Neutrophil (primary cell): Measurements from ENCODE around the gene GEMIN5.
A peak's percentile ranks its signal among the peaks of the same experiment; 100 is the strongest.
"Not testable (repeated sequence)": the region's sequence is repeated elsewhere in the genome, so short reads cannot be mapped to it uniquely, and the experiment has no call there.

Experiments used
- H3K27ac ChIP-seq: fragments of 200-600 bp; sonication (generic); 2 replicates; pipeline ENCODE4 v1.5.1; 2016; ENCODE audit warnings: mild to moderate bottlenecking, moderate library complexity
- H3K27me3 ChIP-seq: fragments of 200-600 bp; sonication (generic); 2 replicates; pipeline ENCODE4 v1.6.0; 2016; ENCODE audit warnings: mild to moderate bottlenecking
- H3K36me3 ChIP-seq: fragments of 200-600 bp; sonication (generic); 2 replicates; pipeline ENCODE4 v1.5.1; 2017
- H3K4me1 ChIP-seq, 2 experiments: fragments of 200-600 bp in 1 of 2; sonication (generic) in 1 of 2; 1 replicate in 1 of 2; 2 replicates in 1 of 2; pipeline versions ENCODE4 v1.5.1 to v1.6.1; 2013 to 2016; ENCODE audit warnings: low read depth in 1 of 2, low read length in 1 of 2, mild to moderate bottlenecking in 1 of 2, moderate library complexity in 1 of 2; ENCODE audit not compliant: control insufficient read depth in 1 of 2, insufficient read depth in 1 of 2
- H3K4me3 ChIP-seq, 2 experiments: fragments of 200-600 bp in 1 of 2; sonication (generic) in 1 of 2; 1 replicate in 1 of 2; 2 replicates in 1 of 2; pipeline ENCODE4 v1.5.1; 2013 to 2016; ENCODE audit warnings: low read depth in 1 of 2, low read length in 1 of 2, mild to moderate bottlenecking in 1 of 2, moderate library complexity in 1 of 2
- H3K9me3 ChIP-seq: fragments of 200-600 bp; sonication (generic); 2 replicates; pipeline ENCODE4 v1.5.1; 2016
- TF ChIP-seq, protein P1 (sequence below): fragments of 200-600 bp; sonication (generic); IDR thresholded peaks from 2 replicates; pipeline ENCODE4 v1.5.1; 2016; ENCODE audit warnings: antibody characterized with exemption

Gene GEMIN5, protein sequence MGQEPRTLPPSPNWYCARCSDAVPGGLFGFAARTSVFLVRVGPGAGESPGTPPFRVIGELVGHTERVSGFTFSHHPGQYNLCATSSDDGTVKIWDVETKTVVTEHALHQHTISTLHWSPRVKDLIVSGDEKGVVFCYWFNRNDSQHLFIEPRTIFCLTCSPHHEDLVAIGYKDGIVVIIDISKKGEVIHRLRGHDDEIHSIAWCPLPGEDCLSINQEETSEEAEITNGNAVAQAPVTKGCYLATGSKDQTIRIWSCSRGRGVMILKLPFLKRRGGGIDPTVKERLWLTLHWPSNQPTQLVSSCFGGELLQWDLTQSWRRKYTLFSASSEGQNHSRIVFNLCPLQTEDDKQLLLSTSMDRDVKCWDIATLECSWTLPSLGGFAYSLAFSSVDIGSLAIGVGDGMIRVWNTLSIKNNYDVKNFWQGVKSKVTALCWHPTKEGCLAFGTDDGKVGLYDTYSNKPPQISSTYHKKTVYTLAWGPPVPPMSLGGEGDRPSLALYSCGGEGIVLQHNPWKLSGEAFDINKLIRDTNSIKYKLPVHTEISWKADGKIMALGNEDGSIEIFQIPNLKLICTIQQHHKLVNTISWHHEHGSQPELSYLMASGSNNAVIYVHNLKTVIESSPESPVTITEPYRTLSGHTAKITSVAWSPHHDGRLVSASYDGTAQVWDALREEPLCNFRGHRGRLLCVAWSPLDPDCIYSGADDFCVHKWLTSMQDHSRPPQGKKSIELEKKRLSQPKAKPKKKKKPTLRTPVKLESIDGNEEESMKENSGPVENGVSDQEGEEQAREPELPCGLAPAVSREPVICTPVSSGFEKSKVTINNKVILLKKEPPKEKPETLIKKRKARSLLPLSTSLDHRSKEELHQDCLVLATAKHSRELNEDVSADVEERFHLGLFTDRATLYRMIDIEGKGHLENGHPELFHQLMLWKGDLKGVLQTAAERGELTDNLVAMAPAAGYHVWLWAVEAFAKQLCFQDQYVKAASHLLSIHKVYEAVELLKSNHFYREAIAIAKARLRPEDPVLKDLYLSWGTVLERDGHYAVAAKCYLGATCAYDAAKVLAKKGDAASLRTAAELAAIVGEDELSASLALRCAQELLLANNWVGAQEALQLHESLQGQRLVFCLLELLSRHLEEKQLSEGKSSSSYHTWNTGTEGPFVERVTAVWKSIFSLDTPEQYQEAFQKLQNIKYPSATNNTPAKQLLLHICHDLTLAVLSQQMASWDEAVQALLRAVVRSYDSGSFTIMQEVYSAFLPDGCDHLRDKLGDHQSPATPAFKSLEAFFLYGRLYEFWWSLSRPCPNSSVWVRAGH (N-terminal part only)

DNA sequence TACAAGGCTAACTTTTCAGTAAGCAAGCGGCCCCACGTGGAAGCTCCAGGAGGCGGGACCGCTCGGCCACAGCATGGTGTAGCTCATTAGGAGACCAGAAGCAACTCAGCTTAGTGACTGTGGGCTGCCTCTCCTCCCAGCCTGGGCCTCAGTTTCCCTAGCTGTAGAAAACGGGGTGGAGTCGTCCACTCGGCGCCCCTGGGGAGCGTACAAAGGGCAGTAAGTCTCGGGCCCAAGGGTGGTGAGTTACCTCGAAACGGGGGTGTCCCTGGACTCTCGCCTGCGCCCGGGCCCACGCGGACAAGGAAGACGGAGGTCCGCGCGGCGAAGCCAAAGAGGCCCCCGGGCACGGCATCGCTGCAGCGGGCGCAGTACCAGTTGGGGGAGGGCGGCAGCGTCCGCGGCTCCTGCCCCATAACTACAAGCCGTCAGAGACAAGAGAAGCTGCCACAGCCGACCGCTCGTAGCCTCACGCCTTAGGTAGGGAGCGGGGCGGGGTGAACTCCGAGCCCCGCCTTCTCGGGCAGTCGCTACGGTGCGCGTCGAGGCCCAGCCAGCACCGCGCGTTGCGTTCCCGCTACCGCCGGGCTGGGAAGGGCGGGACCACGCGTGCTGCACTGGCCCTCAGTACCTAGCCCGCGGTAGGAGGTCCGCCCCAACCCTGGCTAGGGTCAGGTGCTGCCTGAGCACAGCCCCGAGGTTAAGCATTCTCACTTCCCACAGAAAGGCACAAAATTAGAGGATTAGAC is at the start of gene GEMIN5:
Gene GEMIN5, minus strand, starts transcription at position 494 of the 749 bp plus-strand sequence. Its CDS starts 78 bp downstream, at position 416.
- H3K27ac ChIP-seq: peak within 1 kb of the TSS; percentile 55
- no peaks in the 10 kb centered on the region for H3K27me3 ChIP-seq
- H3K4me1 ChIP-seq: peaks cover 34 to 39% of the 10 kb centered on the region in 2 experiments
- peak within 1 kb of the TSS; percentile 85 to 91 for H3K4me3 ChIP-seq
- no peaks in the 10 kb centered on the region for H3K9me3 ChIP-seq
- TF ChIP-seq, protein P1, sequence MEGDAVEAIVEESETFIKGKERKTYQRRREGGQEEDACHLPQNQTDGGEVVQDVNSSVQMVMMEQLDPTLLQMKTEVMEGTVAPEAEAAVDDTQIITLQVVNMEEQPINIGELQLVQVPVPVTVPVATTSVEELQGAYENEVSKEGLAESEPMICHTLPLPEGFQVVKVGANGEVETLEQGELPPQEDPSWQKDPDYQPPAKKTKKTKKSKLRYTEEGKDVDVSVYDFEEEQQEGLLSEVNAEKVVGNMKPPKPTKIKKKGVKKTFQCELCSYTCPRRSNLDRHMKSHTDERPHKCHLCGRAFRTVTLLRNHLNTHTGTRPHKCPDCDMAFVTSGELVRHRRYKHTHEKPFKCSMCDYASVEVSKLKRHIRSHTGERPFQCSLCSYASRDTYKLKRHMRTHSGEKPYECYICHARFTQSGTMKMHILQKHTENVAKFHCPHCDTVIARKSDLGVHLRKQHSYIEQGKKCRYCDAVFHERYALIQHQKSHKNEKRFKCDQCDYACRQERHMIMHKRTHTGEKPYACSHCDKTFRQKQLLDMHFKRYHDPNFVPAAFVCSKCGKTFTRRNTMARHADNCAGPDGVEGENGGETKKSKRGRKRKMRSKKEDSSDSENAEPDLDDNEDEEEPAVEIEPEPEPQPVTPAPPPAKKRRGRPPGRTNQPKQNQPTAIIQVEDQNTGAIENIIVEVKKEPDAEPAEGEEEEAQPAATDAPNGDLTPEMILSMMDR: peak; percentile 25
- no peaks in the 10 kb centered on the region for H3K36me3 ChIP-seq

DNA sequence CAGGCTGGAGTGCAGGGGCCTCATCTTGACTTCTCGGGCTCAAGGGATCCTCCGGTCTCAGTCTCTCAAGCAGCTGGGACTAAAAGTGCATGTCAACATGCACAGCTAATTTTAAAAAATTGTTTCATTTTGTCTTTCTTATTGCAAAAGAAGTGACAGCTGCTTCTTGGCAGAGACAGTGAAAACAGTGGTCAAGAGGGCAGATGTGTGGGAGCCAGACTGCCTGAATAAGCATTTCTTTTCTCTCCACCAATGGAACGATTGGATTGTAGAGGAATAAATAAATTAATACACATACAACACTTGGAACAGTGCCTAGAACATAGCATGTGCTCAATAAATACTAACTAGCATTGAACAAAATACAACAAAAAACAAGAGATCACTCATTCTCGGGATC is 48.1 kb upstream of the GEMIN5 start:
- H3K9me3 ChIP-seq: no peaks in the 10 kb centered on the region
- peaks cover 33% of the 10 kb centered on the region for H3K27me3 ChIP-seq
- TF ChIP-seq, protein P1: no peak
- H3K27ac ChIP-seq: no peak overlapping the region
- no peaks in the 10 kb centered on the region for H3K4me1 ChIP-seq
- no peaks in the 10 kb centered on the region for H3K36me3 ChIP-seq
- no peak overlapping the region for H3K4me3 ChIP-seq

DNA sequence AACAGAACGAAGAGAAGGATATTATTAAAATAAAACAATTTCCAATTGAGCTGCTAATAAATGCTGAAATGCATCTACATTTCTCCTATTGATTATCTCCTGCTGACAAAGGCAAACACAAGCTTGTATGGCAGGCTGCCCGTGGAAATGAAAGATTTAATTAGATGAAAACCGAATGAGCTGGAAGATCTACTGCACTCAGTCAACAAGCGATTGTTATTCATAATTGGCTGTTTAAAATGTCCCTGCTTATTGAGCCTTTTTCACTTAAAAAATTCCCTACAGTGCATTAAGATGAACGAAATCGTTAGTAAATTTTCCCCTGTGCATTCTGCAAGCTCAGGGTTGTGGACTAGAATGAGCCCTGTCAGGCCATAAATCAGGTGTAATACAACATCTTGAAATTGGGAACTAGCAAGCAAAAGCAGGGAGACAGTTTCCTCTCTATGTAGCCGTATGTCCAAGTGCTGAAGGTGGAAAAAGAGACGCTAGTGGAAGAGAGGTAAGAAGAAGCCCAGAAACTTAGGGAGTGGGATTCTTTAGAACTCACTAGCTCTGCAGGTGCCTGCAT is 47.0 kb upstream of the GEMIN5 start:
- Histone ChIP-seq H3K4me3 (no peak overlapping the region), H3K9me3 (no peaks in the 10 kb centered on the region), H3K27ac (no peak overlapping the region), H3K4me1 (no peaks in the 10 kb centered on the region), H3K36me3 (no peaks in the 10 kb centered on the region), H3K27me3 (peaks cover 33% of the 10 kb centered on the region)
- TF ChIP-seq, protein P1: no peak

DNA sequence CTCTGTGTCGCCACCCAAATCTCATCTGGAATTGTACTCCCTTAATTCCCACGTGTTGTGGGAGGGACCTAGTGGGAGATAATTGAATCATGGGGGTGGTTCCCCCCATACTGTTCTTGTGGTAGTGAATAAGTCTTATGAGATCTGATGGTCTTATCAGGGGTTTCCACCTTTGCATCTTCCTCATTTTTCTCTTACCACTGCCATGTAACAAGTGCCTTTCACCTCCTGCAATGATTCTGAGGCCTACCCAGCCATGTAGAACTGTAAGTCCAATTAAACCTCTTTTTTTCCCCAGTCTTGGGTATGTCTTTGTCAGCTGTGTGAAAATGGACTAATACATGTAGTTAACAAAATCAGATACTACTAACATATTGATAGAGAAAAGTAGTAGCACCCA is 40.3 kb upstream of the GEMIN5 start:
- H3K36me3 ChIP-seq, H3K9me3 ChIP-seq, H3K4me3 ChIP-seq, H3K27me3 ChIP-seq, H3K4me1 ChIP-seq, H3K27ac ChIP-seq: not testable (repeated sequence)

DNA sequence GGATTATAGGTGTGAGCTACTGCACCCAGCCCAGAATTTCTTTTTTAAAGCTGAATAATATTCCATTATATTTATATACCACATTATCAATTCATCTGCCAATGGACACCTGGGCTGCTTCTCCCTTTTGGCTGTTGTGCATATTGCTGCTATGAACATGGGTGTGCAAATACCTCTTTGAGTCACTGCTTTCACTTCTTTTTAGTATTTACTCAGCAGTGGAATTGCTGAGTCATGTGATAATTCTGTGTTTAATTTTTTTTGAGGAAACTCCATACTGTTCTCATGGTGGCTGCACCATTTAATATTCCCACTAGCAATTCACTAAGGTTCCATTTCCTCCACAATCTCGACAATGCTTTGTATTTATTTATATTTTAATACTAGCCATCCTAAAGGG is 39.4 kb upstream of the GEMIN5 start:
- H3K4me3 ChIP-seq: no peak overlapping the region
- H3K4me1 ChIP-seq: no peaks in the 10 kb centered on the region
- no peaks in the 10 kb centered on the region for H3K27me3 ChIP-seq
- H3K27ac ChIP-seq: no peak overlapping the region
- TF ChIP-seq, protein P1: no peak
- H3K36me3 ChIP-seq: no peaks in the 10 kb centered on the region
- no peaks in the 10 kb centered on the region for H3K9me3 ChIP-seq

DNA sequence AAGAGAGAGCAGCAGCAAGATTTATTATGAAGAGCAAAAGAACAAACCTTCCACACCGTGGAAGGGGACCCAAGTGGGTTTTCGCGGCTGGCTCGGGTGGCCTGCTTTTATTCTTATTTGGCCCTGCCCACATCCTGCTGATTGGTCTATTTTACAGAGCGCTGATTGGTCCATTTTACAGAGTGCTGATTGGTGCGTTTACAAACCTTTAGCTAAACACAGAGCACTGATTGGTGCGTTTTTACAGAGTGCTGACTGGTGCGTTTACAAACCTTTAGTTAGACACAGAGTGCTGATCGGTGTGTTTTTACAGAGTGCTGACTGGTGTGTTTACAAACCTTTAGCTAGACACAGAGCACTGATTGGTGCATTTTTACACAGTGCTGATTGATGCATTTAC is 38.1 kb upstream of the GEMIN5 start:
- not testable (repeated sequence) for H3K4me1 ChIP-seq, H3K27ac ChIP-seq, H3K9me3 ChIP-seq, H3K4me3 ChIP-seq, H3K36me3 ChIP-seq, H3K27me3 ChIP-seq
